Measurements from ENCODE around the gene KRT37.
"Not testable (repeated sequence)": the region's sequence is repeated elsewhere in the genome, so short reads cannot be mapped to it uniquely, and the experiment has no call there.

The KRT37 gene

GRCh38 chr17:41403404-41404023 lies 20.9 kb downstream of the KRT37 start:
- DNase-seq = no peak

GRCh38 chr17:41402161-41402560 lies 22.2 kb downstream of the KRT37 start:
- no peak for DNase-seq

- no peak for DNase-seq
Observed at GRCh38 chr17:41396996-41397660, 27.3 kb downstream of the KRT37 start, which contains the start of gene KRT31. Gene KRT31 (minus strand): TSS chr17:41397608. CDS start chr17:41397539, 69 bp downstream.

GRCh38 chr17:41396340-41396739 lies 28.0 kb downstream of the KRT37 start:
- no peak for DNase-seq

- no peak for DNase-seq
Observed at GRCh38 chr17:41395611-41396010, 28.8 kb downstream of the KRT37 start.

GRCh38 chr17:41395044-41395443 lies 29.3 kb downstream of the KRT37 start:
- DNase-seq = peak in 1 of 2 experiments; percentile 54

GRCh38 chr17:41394254-41394996 lies 30.0 kb downstream of the KRT37 start:
- peak; percentile 35 to 77 for DNase-seq

GRCh38 chr17:41393826-41394225 lies 30.6 kb downstream of the KRT37 start:
- DNase-seq = peak in 1 of 2 experiments; percentile 30

- peak in 1 of 2 experiments; percentile 16 for DNase-seq
Observed at GRCh38 chr17:41393294-41393693, 31.1 kb downstream of the KRT37 start.

GRCh38 chr17:41392278-41392677 lies 32.1 kb downstream of the KRT37 start:
- no peak for DNase-seq

GRCh38 chr17:41391535-41391934 lies 32.9 kb downstream of the KRT37 start:
- no peak for DNase-seq

GRCh38 chr17:41390411-41390938 lies 33.9 kb downstream of the KRT37 start:
- DNase-seq = no peak

- DNase-seq = no peak
Observed at GRCh38 chr17:41387670-41388069, 36.7 kb downstream of the KRT37 start.

- no peak for DNase-seq
Observed at GRCh38 chr17:41386227-41386626, 38.2 kb downstream of the KRT37 start.

GRCh38 chr17:41383690-41384089 lies 40.7 kb downstream of the KRT37 start:
- no peak for DNase-seq

GRCh38 chr17:41382394-41382793 lies 42.0 kb downstream of the KRT37 start:
- no peak for DNase-seq

GRCh38 chr17:41381943-41382342 lies 42.4 kb downstream of the KRT37 start, which contains the start of gene KRT34:
Gene KRT34 (minus strand): TSS chr17:41382306. CDS start chr17:41382246, 60 bp downstream.
- not testable (repeated sequence) for DNase-seq

- not testable (repeated sequence) for DNase-seq
Observed at GRCh38 chr17:41380091-41380490, 44.3 kb downstream of the KRT37 start.

GRCh38 chr17:41377546-41377945 lies 46.8 kb downstream of the KRT37 start:
- DNase-seq = no peak

Measured in NCI-H526 (cell line).